ENCODE data around the gene CYP46A1. TPM values are rescaled to one million over a fixed set of nuclear protein-coding genes. Genes with fewer than 3 reads are reported as not detected.

Gene CYP46A1
- total RNA-seq, 3 donors from 2014 or later (not counting 1 experiment from before 2014, with no cell fraction given): 0.09 to 0.45 (median 0.09) TPM

DNA sequence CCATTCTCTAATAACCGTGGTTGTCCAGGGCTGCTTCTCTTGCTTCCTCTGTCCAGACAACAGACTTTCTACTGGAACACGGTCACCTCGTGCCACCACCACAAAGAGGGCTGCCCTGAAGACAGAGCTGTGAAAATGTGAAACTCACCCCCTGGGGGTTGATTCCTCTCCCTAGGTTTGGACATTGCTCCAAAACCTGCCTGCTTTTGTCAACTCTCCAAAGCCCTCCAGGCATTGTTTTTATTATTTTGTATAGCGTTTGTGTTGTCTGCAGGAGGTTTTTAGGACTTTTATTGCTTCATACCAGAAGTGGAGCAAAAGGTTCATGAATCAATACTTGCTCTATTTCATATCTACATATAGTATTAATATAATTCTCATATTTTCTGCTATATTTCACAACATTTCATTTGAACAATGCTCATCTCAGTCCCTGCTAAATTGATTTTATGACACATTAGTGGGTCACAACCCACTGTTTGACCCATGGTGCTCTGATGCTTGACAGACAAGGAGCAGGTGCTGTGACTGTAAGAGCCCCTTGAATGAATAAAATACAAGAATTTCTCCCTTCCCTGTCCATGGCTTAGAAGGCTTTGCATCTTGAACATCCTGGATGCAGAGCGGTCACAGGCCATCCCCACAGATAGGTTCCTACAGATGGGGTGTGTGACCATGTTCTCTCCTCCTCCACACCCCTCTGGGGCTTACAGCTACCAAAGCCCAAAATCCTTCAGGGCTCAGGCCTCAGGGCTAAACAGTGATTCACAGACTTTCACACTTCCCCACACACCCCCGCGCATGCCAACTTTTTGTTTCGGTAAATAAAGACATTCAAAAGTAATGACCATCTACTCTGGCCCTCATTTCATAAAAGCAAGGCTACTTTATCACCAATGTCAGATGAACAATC lies 88.5 kb downstream of the CYP46A1 start:
- H3K4me1 ChIP-seq (ENCODE audit: control insufficient read depth, insufficient read depth, low read length): no peaks in the 10 kb centered on the region
- no peak overlapping the region for H3K4me3 ChIP-seq (ENCODE audit: low read length)
- H3K9me3 ChIP-seq (ENCODE audit: control insufficient read depth, insufficient read depth, low read length): no peaks in the 10 kb centered on the region
- Mint-ChIP-seq H3K27ac (no peak overlapping the region), H3K36me3 (no peaks in the 10 kb centered on the region), H3K4me3 (no peak overlapping the region), H3K9me3 (no peaks in the 10 kb centered on the region), H3K27me3 (ENCODE audit: low read depth in 2 of 2) (peaks cover 19 to 27% of the 10 kb centered on the region in 2 donors), H3K4me1 (no peaks in the 10 kb centered on the region)
- H3K36me3 ChIP-seq (ENCODE audit: control insufficient read depth, insufficient read depth, low read length): no peaks in the 10 kb centered on the region
- H3K27me3 ChIP-seq (ENCODE audit: control insufficient read depth, insufficient read depth, low read length): no peaks in the 10 kb centered on the region
- WGBS (ENCODE audit: insufficient coverage): 90% methylated on average over 7 of the region's 8 CpGs
- intact Hi-C loops (cut with micrococcal nuclease): no loop called here
- ATAC-seq (no peak), DNase-seq (no peak)
- TF ChIP-seq, protein P1, sequence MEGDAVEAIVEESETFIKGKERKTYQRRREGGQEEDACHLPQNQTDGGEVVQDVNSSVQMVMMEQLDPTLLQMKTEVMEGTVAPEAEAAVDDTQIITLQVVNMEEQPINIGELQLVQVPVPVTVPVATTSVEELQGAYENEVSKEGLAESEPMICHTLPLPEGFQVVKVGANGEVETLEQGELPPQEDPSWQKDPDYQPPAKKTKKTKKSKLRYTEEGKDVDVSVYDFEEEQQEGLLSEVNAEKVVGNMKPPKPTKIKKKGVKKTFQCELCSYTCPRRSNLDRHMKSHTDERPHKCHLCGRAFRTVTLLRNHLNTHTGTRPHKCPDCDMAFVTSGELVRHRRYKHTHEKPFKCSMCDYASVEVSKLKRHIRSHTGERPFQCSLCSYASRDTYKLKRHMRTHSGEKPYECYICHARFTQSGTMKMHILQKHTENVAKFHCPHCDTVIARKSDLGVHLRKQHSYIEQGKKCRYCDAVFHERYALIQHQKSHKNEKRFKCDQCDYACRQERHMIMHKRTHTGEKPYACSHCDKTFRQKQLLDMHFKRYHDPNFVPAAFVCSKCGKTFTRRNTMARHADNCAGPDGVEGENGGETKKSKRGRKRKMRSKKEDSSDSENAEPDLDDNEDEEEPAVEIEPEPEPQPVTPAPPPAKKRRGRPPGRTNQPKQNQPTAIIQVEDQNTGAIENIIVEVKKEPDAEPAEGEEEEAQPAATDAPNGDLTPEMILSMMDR (IDR thresholded peaks at IDR 0.05): no peak
- H3K27ac ChIP-seq (ENCODE audit: low read length): no peak overlapping the region

DNA sequence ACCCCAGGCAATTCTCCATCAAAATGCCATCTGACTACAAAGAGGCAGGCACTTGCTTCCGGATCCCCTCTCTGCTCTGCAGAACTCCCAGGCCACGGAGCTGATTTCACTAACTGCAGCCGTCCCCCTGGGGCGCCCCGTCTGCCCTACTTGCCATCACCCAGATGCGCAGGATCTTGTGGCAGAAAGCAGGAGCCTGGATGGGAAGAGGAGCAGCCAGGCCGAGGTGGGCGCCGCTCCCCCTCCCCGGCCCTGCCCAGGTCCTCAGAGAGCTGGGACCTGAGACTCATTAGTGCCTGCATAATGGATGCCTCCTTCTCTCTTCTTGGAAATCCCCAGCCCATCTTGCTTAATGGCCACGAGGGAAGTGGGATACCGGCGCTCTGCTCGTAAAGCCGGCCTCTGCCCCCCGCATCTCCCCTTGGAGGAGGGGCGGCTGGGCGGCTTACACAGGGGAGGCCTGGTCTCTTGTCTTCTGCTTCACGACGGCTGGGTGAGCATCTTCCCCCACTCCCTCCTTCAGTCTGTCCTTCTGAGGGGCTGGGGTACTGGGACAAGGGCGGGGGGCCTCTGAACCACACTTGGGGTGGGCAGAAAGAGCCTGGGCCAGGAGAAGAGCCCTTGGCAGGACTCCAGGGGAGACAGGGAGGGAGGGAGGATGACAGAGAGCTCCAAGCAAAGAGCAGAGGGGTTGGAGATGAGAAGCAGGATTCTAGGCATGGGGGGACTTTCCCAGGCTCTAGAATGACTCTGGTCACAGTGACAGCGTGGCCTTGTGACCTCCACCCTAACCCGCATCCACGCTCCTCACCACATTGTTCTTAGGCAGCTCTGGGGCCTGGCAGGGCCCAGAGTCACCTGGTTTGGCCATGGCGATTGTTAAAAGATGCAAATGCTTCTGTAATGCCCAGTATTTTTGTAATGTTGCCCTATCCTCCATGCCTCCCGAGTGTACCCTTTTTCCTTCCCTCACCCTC lies 89.7 kb downstream of the CYP46A1 start:
- no peaks in the 10 kb centered on the region for H3K9me3 Mint-ChIP-seq
- no peak overlapping the region for H3K4me3 Mint-ChIP-seq
- WGBS (ENCODE audit: insufficient coverage): 87% methylated on average over 25 of the region's 26 CpGs
- H3K4me1 Mint-ChIP-seq: no peaks in the 10 kb centered on the region
- Histone ChIP-seq H3K9me3 (ENCODE audit: control insufficient read depth, insufficient read depth, low read length) (no peaks in the 10 kb centered on the region), H3K36me3 (ENCODE audit: control insufficient read depth, insufficient read depth, low read length) (no peaks in the 10 kb centered on the region), H3K4me1 (ENCODE audit: control insufficient read depth, insufficient read depth, low read length) (no peaks in the 10 kb centered on the region), H3K27me3 (ENCODE audit: control insufficient read depth, insufficient read depth, low read length) (no peaks in the 10 kb centered on the region), H3K27ac (ENCODE audit: low read length) (no peak overlapping the region), H3K4me3 (ENCODE audit: low read length) (no peak overlapping the region)
- intact Hi-C loops (cut with micrococcal nuclease): no loop called here
- H3K36me3 Mint-ChIP-seq: no peaks in the 10 kb centered on the region
- no peak for DNase-seq
- no peak for ATAC-seq
- H3K27me3 Mint-ChIP-seq (ENCODE audit: low read depth in 2 of 2): peaks cover 25 to 39% of the 10 kb centered on the region in 2 donors
- TF ChIP-seq, protein P1 (IDR thresholded peaks at IDR 0.05): no peak
- no peak overlapping the region for H3K27ac Mint-ChIP-seq

DNA sequence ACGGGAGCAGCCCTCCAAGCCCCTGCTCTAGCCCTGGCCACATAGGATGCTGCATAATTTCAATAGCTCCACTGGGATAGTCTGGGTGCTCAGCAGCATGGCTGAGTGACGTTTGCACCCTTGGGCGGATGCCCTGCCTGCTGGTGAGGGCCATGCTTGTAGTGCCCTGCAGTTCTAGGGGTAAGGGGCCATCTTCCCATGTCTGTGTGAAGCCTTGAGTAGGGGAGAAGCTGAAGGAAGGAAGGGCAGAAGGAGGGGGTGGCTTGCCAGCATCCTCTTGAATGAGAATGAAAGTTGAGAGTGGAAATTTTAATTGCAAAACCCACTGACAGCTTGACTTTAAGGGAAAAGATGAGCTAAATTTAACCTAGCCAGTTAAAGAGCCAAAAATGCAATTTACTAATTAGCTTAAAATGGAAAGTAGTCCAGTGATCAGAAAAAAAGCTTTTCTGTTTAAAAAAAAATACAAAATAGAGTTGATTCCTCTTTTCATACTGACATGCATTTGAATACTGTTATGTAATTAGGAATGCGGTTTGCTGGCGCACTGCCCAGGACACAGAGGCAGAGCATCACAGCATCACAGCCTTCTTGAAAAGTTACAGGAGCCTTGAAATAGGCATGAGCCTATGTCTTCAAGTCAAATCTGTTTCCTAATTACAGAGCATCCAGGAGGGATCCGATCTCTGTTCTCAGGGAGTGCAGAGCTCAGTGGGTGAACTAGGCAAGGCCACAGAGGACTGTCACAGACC lies 90.6 kb downstream of the CYP46A1 start:
- Histone ChIP-seq H3K27ac (ENCODE audit: low read length) (no peak overlapping the region), H3K36me3 (ENCODE audit: control insufficient read depth, insufficient read depth, low read length) (no peaks in the 10 kb centered on the region), H3K9me3 (ENCODE audit: control insufficient read depth, insufficient read depth, low read length) (no peaks in the 10 kb centered on the region), H3K4me3 (ENCODE audit: low read length) (no peak overlapping the region), H3K27me3 (ENCODE audit: control insufficient read depth, insufficient read depth, low read length) (no peaks in the 10 kb centered on the region), H3K4me1 (ENCODE audit: control insufficient read depth, insufficient read depth, low read length) (no peaks in the 10 kb centered on the region)
- Mint-ChIP-seq H3K4me3 (no peak overlapping the region), H3K4me1 (no peaks in the 10 kb centered on the region), H3K9me3 (no peaks in the 10 kb centered on the region), H3K27me3 (ENCODE audit: low read depth in 2 of 2) (peaks cover 25 to 48% of the 10 kb centered on the region in 2 donors), H3K36me3 (no peaks in the 10 kb centered on the region), H3K27ac (no peak overlapping the region)
- WGBS (ENCODE audit: insufficient coverage): 59% methylated on average over 6 of the region's 6 CpGs
- DNase-seq (no peak), ATAC-seq (no peak)
- TF ChIP-seq, protein P1 (IDR thresholded peaks at IDR 0.05): no peak
- intact Hi-C loops (cut with micrococcal nuclease): no loop called here
